ENCODE results near the gene ARTN.

Gene ARTN

GRCh38 chr1:43930168-43930948 is 3.2 kb upstream of the ARTN start:
- H3K9ac ChIP-seq (ENCODE audit: low read length) = no peak overlapping the region
- no peaks in the 10 kb centered on the region for H3K9me3 ChIP-seq (ENCODE audit: low read length)
- H3K36me3 ChIP-seq (ENCODE audit: insufficient read depth, low read length) = peaks cover 8% of the 10 kb centered on the region
- H3K27me3 ChIP-seq (ENCODE audit: control insufficient read depth in 1 of 2, insufficient read depth in 2 of 2, low read length in 2 of 2) = peaks cover 11 to 12% of the 10 kb centered on the region in 2 donors
- no peak overlapping the region for H3K27ac ChIP-seq (ENCODE audit: low read depth, low read length)
- peaks cover 25% of the 10 kb centered on the region for H3K4me1 ChIP-seq (ENCODE audit: insufficient read depth, low read length)
- H3K4me3 ChIP-seq (ENCODE audit: low read depth in 1 of 2, low read length in 2 of 2) = no peak overlapping the region

- no peak overlapping the region for H3K4me3 ChIP-seq (ENCODE audit: low read depth in 1 of 2, low read length in 2 of 2)
- H3K9ac ChIP-seq (ENCODE audit: low read length) = no peak overlapping the region
- H3K27ac ChIP-seq (ENCODE audit: low read depth, low read length) = no peak overlapping the region
- H3K9me3 ChIP-seq (ENCODE audit: low read length) = no peaks in the 10 kb centered on the region
- H3K4me1 ChIP-seq (ENCODE audit: insufficient read depth, low read length) = peaks cover 30% of the 10 kb centered on the region
- peaks cover 11 to 12% of the 10 kb centered on the region in 2 donors for H3K27me3 ChIP-seq (ENCODE audit: control insufficient read depth in 1 of 2, insufficient read depth in 2 of 2, low read length in 2 of 2)
- peaks cover 2% of the 10 kb centered on the region for H3K36me3 ChIP-seq (ENCODE audit: insufficient read depth, low read length)
Observed at GRCh38 chr1:43930949-43931275, 2.7 kb upstream of the ARTN start.

- no peak overlapping the region for H3K9ac ChIP-seq (ENCODE audit: low read length)
- no peak overlapping the region for H3K4me3 ChIP-seq (ENCODE audit: low read depth in 1 of 2, low read length in 2 of 2)
- H3K4me1 ChIP-seq (ENCODE audit: insufficient read depth, low read length) = peaks cover 30% of the 10 kb centered on the region
- H3K36me3 ChIP-seq (ENCODE audit: insufficient read depth, low read length) = no peaks in the 10 kb centered on the region
- peaks cover 11 to 12% of the 10 kb centered on the region in 2 donors for H3K27me3 ChIP-seq (ENCODE audit: control insufficient read depth in 1 of 2, insufficient read depth in 2 of 2, low read length in 2 of 2)
- no peaks in the 10 kb centered on the region for H3K9me3 ChIP-seq (ENCODE audit: low read length)
- no peak overlapping the region for H3K27ac ChIP-seq (ENCODE audit: low read depth, low read length)
Observed at GRCh38 chr1:43931711-43932660, 1.6 kb upstream of the ARTN start.

GRCh38 chr1:43932786-43933385 is 715 bp upstream of the ARTN start:
- Histone ChIP-seq H3K9me3 (ENCODE audit: low read length) (no peaks in the 10 kb centered on the region), H3K27me3 (ENCODE audit: control insufficient read depth in 1 of 2, insufficient read depth in 2 of 2, low read length in 2 of 2) (peaks cover 11 to 12% of the 10 kb centered on the region in 2 donors), H3K9ac (ENCODE audit: low read length) (no peak overlapping the region), H3K4me1 (ENCODE audit: insufficient read depth, low read length) (peaks cover 30% of the 10 kb centered on the region), H3K27ac (ENCODE audit: low read depth, low read length) (no peak overlapping the region), H3K4me3 (ENCODE audit: low read depth in 1 of 2, low read length in 2 of 2) (peak overlapping the region; percentile 41 to 45), H3K36me3 (ENCODE audit: insufficient read depth, low read length) (no peaks in the 10 kb centered on the region)

GRCh38 chr1:43934101-43934985 is 742 bp downstream of the ARTN start:
- H3K27ac ChIP-seq (ENCODE audit: low read depth, low read length) = no peak overlapping the region
- peaks cover 11 to 12% of the 10 kb centered on the region in 2 donors for H3K27me3 ChIP-seq (ENCODE audit: control insufficient read depth in 1 of 2, insufficient read depth in 2 of 2, low read length in 2 of 2)
- H3K9me3 ChIP-seq (ENCODE audit: low read length) = no peaks in the 10 kb centered on the region
- no peak overlapping the region for H3K9ac ChIP-seq (ENCODE audit: low read length)
- peaks cover 30% of the 10 kb centered on the region for H3K4me1 ChIP-seq (ENCODE audit: insufficient read depth, low read length)
- H3K36me3 ChIP-seq (ENCODE audit: insufficient read depth, low read length) = no peaks in the 10 kb centered on the region
- peak overlapping the region in 1 of 2 donors; percentile 45 for H3K4me3 ChIP-seq (ENCODE audit: low read depth in 1 of 2, low read length in 2 of 2)

- H3K4me1 ChIP-seq (ENCODE audit: insufficient read depth, low read length) = peaks cover 30% of the 10 kb centered on the region
- no peak overlapping the region for H3K27ac ChIP-seq (ENCODE audit: low read depth, low read length)
- no peaks in the 10 kb centered on the region for H3K9me3 ChIP-seq (ENCODE audit: low read length)
- H3K36me3 ChIP-seq (ENCODE audit: insufficient read depth, low read length) = no peaks in the 10 kb centered on the region
- peaks cover 11 to 12% of the 10 kb centered on the region in 2 donors for H3K27me3 ChIP-seq (ENCODE audit: control insufficient read depth in 1 of 2, insufficient read depth in 2 of 2, low read length in 2 of 2)
- no peak overlapping the region for H3K4me3 ChIP-seq (ENCODE audit: low read depth in 1 of 2, low read length in 2 of 2)
- H3K9ac ChIP-seq (ENCODE audit: low read length) = no peak overlapping the region
Observed at GRCh38 chr1:43934986-43935324, 1.4 kb downstream of the ARTN start.

GRCh38 chr1:43935711-43936427 is 2.3 kb downstream of the ARTN start:
- H3K4me1 ChIP-seq (ENCODE audit: insufficient read depth, low read length) = peaks cover 30% of the 10 kb centered on the region
- H3K9me3 ChIP-seq (ENCODE audit: low read length) = no peaks in the 10 kb centered on the region
- no peak overlapping the region for H3K27ac ChIP-seq (ENCODE audit: low read depth, low read length)
- H3K4me3 ChIP-seq (ENCODE audit: low read depth in 1 of 2, low read length in 2 of 2) = peak overlapping the region; percentile 15 to 58
- H3K9ac ChIP-seq (ENCODE audit: low read length) = no peak overlapping the region
- H3K27me3 ChIP-seq (ENCODE audit: control insufficient read depth in 1 of 2, insufficient read depth in 2 of 2, low read length in 2 of 2) = peaks cover 11 to 12% of the 10 kb centered on the region in 2 donors
- no peaks in the 10 kb centered on the region for H3K36me3 ChIP-seq (ENCODE audit: insufficient read depth, low read length)

- H3K4me1 ChIP-seq (ENCODE audit: insufficient read depth, low read length) = peaks cover 30% of the 10 kb centered on the region
- no peaks in the 10 kb centered on the region for H3K9me3 ChIP-seq (ENCODE audit: low read length)
- peak overlapping the region; percentile 38 to 52 for H3K4me3 ChIP-seq (ENCODE audit: low read depth in 1 of 2, low read length in 2 of 2)
- peaks cover 11 to 12% of the 10 kb centered on the region in 2 donors for H3K27me3 ChIP-seq (ENCODE audit: control insufficient read depth in 1 of 2, insufficient read depth in 2 of 2, low read length in 2 of 2)
- H3K36me3 ChIP-seq (ENCODE audit: insufficient read depth, low read length) = no peaks in the 10 kb centered on the region
- H3K27ac ChIP-seq (ENCODE audit: low read depth, low read length) = no peak overlapping the region
- H3K9ac ChIP-seq (ENCODE audit: low read length) = no peak overlapping the region
Observed at GRCh38 chr1:43936431-43937151, 3.0 kb downstream of the ARTN start.

GRCh38 chr1:43937179-43937865 is 3.7 kb downstream of the ARTN start:
- peaks cover 30% of the 10 kb centered on the region for H3K4me1 ChIP-seq (ENCODE audit: insufficient read depth, low read length)
- no peak overlapping the region for H3K4me3 ChIP-seq (ENCODE audit: low read depth in 1 of 2, low read length in 2 of 2)

More at GRCh38 chr1:43937179-43937865, 3.7 kb downstream of the ARTN start:
- no peak overlapping the region for H3K27ac ChIP-seq (ENCODE audit: low read depth, low read length)
- peaks cover 11 to 12% of the 10 kb centered on the region in 2 donors for H3K27me3 ChIP-seq (ENCODE audit: control insufficient read depth in 1 of 2, insufficient read depth in 2 of 2, low read length in 2 of 2)
- no peaks in the 10 kb centered on the region for H3K36me3 ChIP-seq (ENCODE audit: insufficient read depth, low read length)
- no peaks in the 10 kb centered on the region for H3K9me3 ChIP-seq (ENCODE audit: low read length)
- H3K9ac ChIP-seq (ENCODE audit: low read length) = no peak overlapping the region

Data from muscle layer of colon (tissue), 2 donors.